ENCODE measurements around the gene RNF166.

The RNF166 gene

DNA sequence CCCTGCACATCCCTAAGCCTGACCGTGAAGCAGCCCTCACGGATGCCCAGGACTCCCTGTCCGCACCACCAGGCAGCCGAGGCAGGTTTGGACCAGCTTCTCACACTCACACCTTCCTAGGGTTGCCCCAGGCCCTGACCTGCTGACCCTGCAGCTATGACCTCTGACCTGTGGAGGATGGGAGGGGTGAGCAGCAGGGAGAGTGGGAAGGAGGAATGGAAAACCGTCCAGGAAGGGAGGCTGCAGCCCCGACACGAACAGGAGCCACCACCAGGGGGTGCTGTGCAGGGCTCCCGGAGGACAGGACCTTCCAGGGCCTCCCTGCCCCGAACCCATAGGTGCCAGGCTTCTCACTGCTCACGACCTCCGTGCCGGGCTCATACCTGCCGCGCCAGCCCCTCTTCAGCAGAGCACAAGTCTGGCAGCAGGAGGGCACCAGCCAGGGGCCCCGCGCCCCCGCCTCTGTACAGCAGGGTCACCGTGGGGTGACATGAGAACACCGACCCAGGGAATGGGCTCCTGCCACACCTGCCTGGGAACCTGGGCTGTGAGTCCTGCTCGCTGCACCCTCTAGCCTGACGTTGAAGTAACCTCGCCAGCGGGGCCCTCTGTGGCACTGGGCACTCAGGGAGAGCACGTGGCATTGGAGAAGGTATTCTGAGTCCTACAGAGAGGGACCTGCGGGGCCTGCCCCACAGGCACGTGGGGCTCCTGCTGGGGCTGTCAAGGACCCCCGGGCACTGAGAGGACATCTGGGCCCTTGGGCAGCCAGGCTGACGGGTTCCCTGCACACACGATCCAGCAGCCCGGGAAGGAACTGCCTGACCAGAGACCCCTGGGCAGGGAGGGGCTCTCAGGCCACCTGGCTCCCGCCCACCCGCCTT, 37.7 kb upstream of the RNF166 start:
- DNase-seq (ENCODE audit: low spot score in 2 of 2) (peak; percentile 64 to 81), ATAC-seq (peak; percentile 24)
- Mint-ChIP-seq H3K9me3 (no peaks in the 10 kb centered on the region), H3K4me1 (peaks cover 40% of the 10 kb centered on the region), H3K36me3 (peaks cover 49% of the 10 kb centered on the region), H3K4me3 (no peak overlapping the region), H3K27ac (peak overlapping the region; percentile 88)

DNA sequence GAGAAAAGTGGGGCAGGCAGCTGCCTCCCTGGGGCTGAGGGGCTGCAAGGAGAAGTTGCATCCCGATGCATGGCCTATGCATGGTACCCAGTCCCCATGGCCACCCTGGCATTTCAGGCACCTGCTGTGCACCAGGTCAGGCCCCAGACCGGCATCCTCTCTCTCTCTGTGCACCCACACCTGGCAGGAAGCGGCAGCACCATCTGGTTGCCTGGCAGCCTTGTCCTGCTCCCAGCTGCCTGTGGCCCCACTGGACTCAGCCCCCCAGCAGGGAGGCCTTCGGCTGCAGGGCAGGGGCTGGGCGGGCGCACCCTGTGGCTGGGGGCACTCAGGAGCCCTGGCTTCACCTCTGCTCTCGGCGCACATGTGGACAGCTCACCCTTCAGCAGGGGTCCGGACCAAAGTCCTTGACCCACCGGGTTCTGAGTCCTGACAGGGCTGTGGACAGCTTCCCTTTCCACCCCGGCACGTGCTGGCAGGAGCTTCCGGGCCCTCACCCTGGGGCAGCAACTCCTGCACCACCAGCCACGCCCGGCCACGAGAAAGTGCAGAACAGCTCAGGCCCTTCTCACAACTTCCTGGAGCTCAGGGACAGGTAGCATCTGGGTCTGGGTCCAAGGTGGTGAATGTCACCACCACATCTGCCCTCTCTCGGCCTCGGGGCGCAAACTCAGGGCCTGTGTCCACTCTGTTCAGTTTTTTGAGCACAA, 36.8 kb upstream of the RNF166 start:
- peaks cover 43% of the 10 kb centered on the region for H3K4me1 Mint-ChIP-seq
- ATAC-seq: no peak

DNA sequence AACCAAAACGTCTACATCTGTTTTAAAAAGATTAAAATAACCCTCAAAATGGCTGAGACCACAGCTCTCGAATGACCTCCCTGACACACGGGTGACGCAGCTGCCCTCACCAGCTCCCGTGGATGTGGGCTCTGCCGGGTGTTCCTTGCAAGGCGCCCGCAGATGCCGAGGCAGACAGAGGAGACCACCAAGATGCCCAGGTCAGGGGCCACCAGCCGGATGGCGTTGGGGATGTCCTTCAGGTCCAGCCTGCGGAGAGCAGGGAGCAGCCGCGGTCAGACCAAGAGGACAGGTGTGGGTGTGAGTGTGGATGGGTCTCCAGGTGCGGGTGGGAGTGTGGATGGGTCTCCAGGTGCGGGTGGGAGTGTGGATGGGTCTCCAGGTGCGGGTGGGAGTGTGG, 35.2 kb upstream of the RNF166 start:
- ATAC-seq (no peak), DNase-seq (ENCODE audit: low spot score in 2 of 2) (no peak)
- Mint-ChIP-seq H3K9me3 (no peaks in the 10 kb centered on the region), H3K27ac (no peak overlapping the region), H3K4me1 (peaks cover 35% of the 10 kb centered on the region), H3K36me3 (peaks cover 45% of the 10 kb centered on the region), H3K4me3 (no peak overlapping the region)

More for the DNA sequence above, 36.8 kb upstream of the RNF166 start:
- Mint-ChIP-seq H3K9me3 (no peaks in the 10 kb centered on the region), H3K27ac (no peak overlapping the region), H3K4me3 (no peak overlapping the region), H3K36me3 (peaks cover 49% of the 10 kb centered on the region)
- DNase-seq (ENCODE audit: low spot score in 2 of 2): no peak

DNA sequence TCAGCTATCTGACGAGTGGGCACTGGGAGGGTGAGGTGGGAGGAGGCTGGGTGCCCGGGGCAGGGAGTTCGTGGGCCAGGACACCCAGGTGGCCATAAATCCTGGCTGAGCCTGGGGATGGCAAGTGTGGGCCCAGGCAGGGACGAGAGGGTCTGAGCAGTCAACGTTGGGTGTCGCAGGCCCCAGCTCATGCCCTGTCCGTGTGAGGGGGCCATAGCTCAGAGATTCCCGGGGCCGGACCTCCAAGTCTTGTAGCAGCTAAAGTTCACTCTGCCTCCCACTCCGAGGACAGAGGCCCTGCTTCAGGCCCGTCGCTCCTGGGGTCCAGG, 34.5 kb upstream of the RNF166 start:
- Mint-ChIP-seq H3K9me3 (no peaks in the 10 kb centered on the region), H3K27ac (no peak overlapping the region), H3K4me1 (peaks cover 28% of the 10 kb centered on the region), H3K4me3 (no peak overlapping the region), H3K36me3 (peaks cover 42% of the 10 kb centered on the region)
- DNase-seq (ENCODE audit: low spot score in 2 of 2) (no peak), ATAC-seq (no peak)

DNA sequence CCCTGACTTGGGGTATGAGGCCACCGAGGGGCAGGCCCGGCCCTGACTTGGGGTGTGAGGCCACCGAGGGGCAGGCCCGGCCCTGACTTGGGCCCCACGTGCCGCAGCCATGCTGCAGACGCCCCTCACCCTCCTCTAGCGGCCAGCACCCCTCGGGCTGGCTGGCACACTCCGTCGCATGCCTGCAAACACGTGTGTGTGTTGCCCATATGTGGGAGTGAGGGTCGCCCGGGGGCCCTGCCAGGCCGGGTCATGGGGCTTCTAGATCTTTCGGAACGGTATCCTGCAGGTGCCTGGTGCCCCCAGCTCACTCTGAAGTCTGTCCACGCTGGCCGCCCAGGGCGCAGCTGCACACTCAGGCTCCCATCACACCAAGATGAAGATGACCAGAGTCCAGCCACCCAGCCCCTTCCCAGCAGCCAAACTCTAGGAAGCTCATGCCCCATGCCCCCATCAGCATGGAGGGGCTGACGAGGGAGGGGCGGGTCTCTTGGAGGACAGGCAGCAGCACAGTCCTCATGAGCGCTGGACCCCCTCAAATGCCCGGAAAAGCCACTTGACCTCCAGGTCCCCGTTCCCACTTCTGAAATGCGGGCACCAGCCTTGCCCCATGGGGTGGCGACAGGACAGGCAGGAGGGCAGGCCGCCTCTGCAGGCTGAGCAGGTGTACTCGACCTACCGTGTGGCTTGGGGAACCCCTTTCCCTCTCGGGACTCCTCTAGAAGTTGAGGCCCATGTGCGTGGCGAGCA, 33.9 kb upstream of the RNF166 start:
- no peak for DNase-seq (ENCODE audit: low spot score in 2 of 2)
- Mint-ChIP-seq H3K36me3 (peaks cover 37% of the 10 kb centered on the region), H3K27ac (no peak overlapping the region), H3K9me3 (no peaks in the 10 kb centered on the region), H3K4me1 (peaks cover 23% of the 10 kb centered on the region), H3K4me3 (no peak overlapping the region)
- no peak for ATAC-seq

DNA sequence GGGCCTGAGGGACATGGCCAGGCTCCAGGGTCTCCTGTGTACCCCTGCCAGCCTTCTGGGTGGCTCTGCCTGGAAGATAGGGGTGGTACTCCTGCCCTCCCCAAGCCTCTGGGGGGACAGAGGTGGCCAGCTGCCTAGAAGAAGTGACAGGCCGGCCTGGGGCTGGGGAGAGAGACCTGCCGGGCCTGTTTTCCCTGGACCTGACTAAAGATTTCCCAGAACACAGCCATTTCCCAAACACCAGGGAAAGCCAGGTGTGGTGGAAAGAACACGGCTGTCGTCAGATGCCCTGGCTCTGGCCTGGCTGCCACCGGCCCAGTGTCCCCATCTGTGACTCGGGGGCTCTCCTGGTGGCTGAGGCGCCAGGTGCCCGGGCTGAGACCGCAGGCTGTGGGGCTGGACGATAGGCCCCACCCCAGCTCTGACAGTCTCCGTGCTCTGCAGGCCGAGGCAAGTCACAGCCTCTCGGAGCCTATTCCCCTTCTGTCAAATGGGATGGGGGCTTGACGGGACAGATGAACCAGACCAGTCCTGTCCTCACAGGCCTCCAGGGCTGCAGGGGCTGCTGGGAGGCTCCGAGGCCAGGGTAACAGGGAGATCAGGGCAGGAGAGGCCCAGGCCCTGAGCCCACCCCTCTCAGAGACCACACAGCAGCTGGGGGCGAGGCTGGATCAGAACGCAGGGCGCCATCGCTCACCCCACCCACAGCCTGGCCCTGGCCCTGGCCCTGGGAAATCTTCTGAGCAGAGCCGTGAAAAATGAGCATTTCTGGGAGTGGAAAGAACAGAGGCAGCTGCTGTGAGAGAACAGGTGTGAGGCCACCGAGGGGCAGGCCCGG, 33.1 kb upstream of the RNF166 start:
- Mint-ChIP-seq H3K27ac (peak overlapping the region; percentile 75), H3K9me3 (no peaks in the 10 kb centered on the region), H3K4me1 (peaks cover 16% of the 10 kb centered on the region), H3K4me3 (no peak overlapping the region), H3K36me3 (peaks cover 37% of the 10 kb centered on the region)
- ATAC-seq: no peak
- no peak for DNase-seq (ENCODE audit: low spot score in 2 of 2)

DNA sequence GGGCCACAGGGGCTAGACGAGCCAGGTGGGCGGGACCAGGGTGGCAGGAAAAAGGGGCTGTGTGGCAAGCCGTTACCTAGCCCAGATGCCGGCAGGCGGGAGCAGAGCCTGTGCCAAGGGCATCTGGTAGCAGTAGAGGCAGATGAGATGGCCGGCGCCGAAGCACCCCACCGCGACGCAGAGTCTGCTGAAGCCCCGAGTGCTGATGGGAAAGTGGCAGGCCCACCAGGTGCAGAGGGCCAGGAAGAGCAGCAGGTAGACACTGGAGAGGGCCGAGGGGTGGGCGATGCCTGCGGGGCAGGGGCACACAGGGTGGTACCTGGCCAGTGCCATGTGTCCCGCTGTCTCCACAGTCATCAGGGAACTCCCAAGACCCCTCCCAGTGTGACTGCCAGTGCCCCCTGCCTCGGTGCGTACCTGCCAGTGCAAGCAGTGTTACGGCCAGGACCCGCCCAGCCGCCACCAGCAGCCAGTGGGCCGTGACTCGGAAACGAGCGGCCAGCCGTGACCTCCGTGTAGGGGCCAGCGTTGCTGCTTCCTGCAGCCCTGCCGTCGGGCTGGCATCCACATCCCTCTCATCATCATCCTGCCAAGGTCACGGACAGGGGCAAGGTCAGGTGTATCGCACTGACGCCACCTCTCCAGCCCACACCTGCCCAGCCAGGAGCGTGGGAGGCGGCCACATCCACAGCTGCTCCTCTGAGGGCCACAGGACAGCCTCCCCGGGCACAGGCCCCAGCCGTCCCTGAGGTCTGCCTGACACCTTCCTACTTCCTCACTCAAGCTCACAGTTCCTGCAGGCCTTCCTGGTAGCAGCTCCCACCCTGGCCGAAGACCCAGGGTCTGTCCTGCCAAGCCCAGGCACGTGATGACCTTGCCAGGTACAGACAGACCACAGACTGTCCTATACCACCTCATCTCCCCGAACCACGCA, 32.2 kb upstream of the RNF166 start:
- H3K4me1 Mint-ChIP-seq: peaks cover 7% of the 10 kb centered on the region
- no peaks in the 10 kb centered on the region for H3K9me3 Mint-ChIP-seq
- H3K36me3 Mint-ChIP-seq: peaks cover 39% of the 10 kb centered on the region
- no peak overlapping the region for H3K4me3 Mint-ChIP-seq
- no peak for ATAC-seq
- no peak for DNase-seq (ENCODE audit: low spot score in 2 of 2)
- peak overlapping the region; percentile 75 for H3K27ac Mint-ChIP-seq

DNA sequence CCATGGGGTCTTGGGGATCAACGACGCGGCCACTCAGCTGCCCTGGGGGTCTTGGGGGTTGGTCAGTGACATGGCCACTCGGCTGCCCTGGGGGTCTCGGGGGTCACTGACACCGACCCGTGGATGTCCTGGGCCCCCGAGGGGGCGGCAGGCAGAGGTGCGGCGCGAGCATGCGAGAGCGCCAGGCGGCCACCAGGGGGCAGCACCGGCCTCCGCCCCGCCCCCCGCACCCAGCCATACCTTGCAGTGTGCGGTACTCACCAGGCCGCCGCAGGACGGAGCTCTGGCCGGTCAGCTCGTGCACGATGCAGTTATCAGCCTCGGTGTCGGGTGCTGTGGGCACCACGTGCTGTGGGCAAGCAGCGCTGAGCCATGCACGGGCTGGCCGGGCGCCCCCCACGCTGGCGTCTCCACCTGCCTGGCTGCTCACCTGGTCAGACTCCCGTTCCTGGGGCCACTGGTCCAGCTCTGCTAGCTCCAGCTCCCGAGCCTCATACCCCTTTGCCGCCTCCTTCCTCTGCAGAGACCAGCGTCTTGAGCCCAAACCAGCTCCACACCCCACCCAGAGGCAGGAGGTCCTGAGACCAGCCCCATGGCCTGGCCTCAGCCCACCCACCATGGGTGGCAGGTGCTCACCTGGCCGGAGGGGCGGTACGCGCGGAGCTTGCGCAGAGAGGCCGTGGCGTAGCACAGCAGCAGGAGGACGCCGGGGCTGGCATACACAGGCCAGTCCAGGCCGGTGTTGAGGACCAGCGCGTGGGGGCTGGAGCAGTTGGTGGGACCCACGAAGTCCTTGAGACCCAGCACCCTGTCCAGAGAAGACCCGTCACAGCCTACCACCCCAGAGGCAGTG, 31.3 kb upstream of the RNF166 start:
- H3K4me1 Mint-ChIP-seq: peaks cover 7% of the 10 kb centered on the region
- peaks cover 42% of the 10 kb centered on the region for H3K36me3 Mint-ChIP-seq
- H3K27ac Mint-ChIP-seq: no peak overlapping the region

DNA sequence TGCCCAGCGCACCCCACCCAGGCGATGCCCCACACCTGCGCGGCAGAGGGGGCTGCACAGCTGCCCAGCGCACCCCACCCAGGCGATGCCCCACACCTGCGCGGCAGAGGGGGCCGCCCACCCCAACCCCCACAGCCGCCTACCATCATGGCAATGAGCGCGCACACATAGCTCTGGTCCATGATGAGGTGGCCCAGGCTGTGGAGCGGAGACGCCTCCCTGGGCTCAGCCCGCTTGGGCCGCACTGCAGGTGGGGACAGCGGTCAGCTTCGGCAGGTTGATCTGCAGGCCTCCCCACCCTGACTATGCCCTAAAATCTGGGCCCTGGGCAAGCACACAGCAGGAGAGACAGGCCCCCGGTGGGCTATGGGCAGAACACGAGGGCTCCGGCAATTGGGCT, 30.3 kb upstream of the RNF166 start:
- H3K27ac Mint-ChIP-seq: no peak overlapping the region
- no peak overlapping the region for H3K4me3 Mint-ChIP-seq
- ATAC-seq (no peak), DNase-seq (ENCODE audit: low spot score in 2 of 2) (no peak)
- no peaks in the 10 kb centered on the region for H3K9me3 Mint-ChIP-seq
- H3K4me1 Mint-ChIP-seq: peaks cover 9% of the 10 kb centered on the region
- peaks cover 51% of the 10 kb centered on the region for H3K36me3 Mint-ChIP-seq

More for the DNA sequence above, 31.3 kb upstream of the RNF166 start:
- Mint-ChIP-seq H3K4me3 (no peak overlapping the region), H3K9me3 (no peaks in the 10 kb centered on the region)
- peak; percentile 88 for ATAC-seq
- DNase-seq (ENCODE audit: low spot score in 2 of 2): peak; percentile 62 to 79

DNA sequence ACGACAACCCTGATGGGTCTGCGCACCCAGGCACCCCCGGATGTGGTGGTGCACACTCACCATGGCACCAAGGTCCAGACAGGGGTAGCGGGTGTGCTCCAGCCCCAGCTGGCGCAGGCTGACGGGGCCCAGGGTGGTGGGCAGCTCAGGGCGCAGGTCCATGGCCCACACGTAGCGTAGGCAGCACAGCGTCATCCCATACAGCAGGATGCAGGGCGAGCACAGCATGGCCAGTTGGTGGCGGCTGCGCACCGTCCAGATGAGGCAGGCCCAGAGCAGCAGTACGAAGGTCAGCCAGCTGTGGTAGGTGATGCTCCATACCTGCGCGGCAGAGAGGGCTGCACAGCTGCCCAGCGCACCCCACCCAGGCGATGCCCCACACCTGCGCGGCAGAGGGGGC, 29.9 kb upstream of the RNF166 start:
- no peak for DNase-seq (ENCODE audit: low spot score in 2 of 2)
- H3K36me3 Mint-ChIP-seq: peaks cover 55% of the 10 kb centered on the region
- peaks cover 13% of the 10 kb centered on the region for H3K4me1 Mint-ChIP-seq
- no peak overlapping the region for H3K4me3 Mint-ChIP-seq
- H3K27ac Mint-ChIP-seq: no peak overlapping the region
- no peaks in the 10 kb centered on the region for H3K9me3 Mint-ChIP-seq
- ATAC-seq: no peak

DNA sequence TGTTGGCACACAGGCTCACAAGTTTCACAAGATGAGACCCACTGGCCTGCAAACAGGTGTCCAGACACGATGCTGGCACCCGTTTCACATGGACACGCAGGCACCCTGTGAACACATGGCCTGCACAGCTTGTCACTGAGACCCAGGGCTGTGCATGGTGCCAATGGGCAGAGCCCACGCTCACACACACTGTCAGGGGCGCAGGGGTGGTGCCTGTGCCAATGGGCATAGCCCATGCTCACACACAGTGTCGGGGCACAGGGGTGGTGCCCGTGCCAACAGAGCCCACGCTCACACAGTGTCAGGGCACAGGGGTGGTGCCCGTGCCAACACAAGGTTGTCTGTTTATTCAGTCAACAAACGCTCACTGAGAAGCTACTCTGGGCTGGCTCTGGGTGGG, 29.4 kb upstream of the RNF166 start:
- Mint-ChIP-seq H3K36me3 (peaks cover 57% of the 10 kb centered on the region), H3K27ac (no peak overlapping the region), H3K4me1 (peaks cover 14% of the 10 kb centered on the region), H3K9me3 (no peaks in the 10 kb centered on the region), H3K4me3 (no peak overlapping the region)
- no peak for DNase-seq (ENCODE audit: low spot score in 2 of 2)
- no peak for ATAC-seq

DNA sequence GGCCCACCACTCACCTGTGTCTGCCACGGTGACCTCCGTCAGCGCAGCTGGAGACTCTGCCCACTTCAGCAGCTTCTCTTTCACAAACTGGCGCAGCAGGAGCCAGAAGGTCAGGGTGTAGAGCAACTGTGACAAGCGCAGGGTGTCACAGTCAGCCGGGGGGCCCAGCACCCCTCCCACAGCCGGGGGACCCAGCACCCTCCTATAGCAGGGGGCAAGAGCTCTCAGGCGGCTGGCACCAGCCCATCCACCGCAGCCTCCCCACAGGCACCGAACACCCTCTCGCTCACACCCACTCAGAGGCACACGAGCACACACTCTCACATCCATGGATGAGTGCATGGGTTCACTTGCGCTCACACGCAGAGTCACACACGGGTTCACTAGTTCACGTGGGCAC, 28.9 kb upstream of the RNF166 start:
- DNase-seq (ENCODE audit: low spot score in 2 of 2) (no peak), ATAC-seq (no peak)
- Mint-ChIP-seq H3K4me1 (peaks cover 14% of the 10 kb centered on the region), H3K27ac (no peak overlapping the region), H3K36me3 (peaks cover 57% of the 10 kb centered on the region), H3K9me3 (no peaks in the 10 kb centered on the region), H3K4me3 (no peak overlapping the region)

DNA sequence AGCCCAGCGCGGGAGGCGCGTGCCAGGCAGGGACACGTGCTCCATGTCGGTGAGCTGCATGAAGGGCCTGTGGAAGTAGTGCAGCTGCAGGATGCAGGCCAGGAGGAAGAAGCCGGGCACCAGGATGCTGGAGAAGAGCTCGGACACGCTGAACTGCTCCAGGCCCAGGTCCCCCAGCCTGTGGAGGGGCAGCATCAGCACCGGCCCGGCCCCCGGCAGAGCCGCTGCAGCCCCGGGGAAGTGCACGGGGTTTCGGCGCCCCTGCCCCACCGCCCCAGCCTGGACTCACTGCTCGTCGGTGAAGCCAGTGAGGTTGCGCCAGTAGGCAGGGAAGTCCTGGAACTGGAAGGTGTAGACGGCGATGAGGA, 28.1 kb upstream of the RNF166 start:
- no peak for DNase-seq (ENCODE audit: low spot score in 2 of 2)
- no peak overlapping the region for H3K27ac Mint-ChIP-seq
- no peak for ATAC-seq
- peaks cover 60% of the 10 kb centered on the region for H3K36me3 Mint-ChIP-seq
- H3K4me1 Mint-ChIP-seq: peaks cover 14% of the 10 kb centered on the region
- H3K4me3 Mint-ChIP-seq: no peak overlapping the region
- no peaks in the 10 kb centered on the region for H3K9me3 Mint-ChIP-seq

Measured in stimulated activated effector memory CD8-positive, alpha-beta T cell treated with anti-CD3 and anti-CD28 coated beads, Interleukin-12 subunit alpha, Interleukin-12 subunit beta, amount 100 ng/mL, for 72 hours (primary cell).